Endothelial cell (in vitro differentiated cells): Measurements from ENCODE around the gene COL26A1. TPM values are rescaled to one million over a fixed set of nuclear protein-coding genes. Genes with fewer than 3 reads are reported as not detected.
A peak's percentile ranks its signal among the peaks of the same experiment; 100 is the strongest.

Experiments used
- DNase-seq: peaks from one replicate; pipeline ENCODE4 v3.0.0; 2021; ENCODE audit warnings: low spot score
- H3K27ac Mint-ChIP-seq: one replicate; pipeline ENCODE4 v1.8.0; 2021; ENCODE audit warnings: mixed read lengths, inconsistent platforms; ENCODE audit not compliant: unreplicated experiment
- H3K27me3 Mint-ChIP-seq: one replicate; pipeline ENCODE4 v1.8.0; 2021; ENCODE audit warnings: mild to moderate bottlenecking, moderate library complexity, mixed read lengths, inconsistent platforms; ENCODE audit not compliant: unreplicated experiment
- H3K36me3 Mint-ChIP-seq: one replicate; pipeline ENCODE4 v1.8.0; 2021; ENCODE audit warnings: mild to moderate bottlenecking, low read depth, mixed read lengths, inconsistent platforms; ENCODE audit not compliant: unreplicated experiment
- H3K4me1 Mint-ChIP-seq: one replicate; pipeline ENCODE4 v1.8.0; 2021; ENCODE audit warnings: mild to moderate bottlenecking, mixed read lengths, inconsistent platforms; ENCODE audit not compliant: unreplicated experiment
- H3K4me3 Mint-ChIP-seq: one replicate; pipeline ENCODE4 v1.8.0; 2021; ENCODE audit warnings: mild to moderate bottlenecking, mixed read lengths, inconsistent platforms; ENCODE audit not compliant: unreplicated experiment
- H3K9me3 Mint-ChIP-seq: one replicate; pipeline ENCODE4 v1.8.0; 2021; ENCODE audit warnings: mixed read lengths, inconsistent platforms; ENCODE audit not compliant: unreplicated experiment
- CTCF ChIP-seq: fragments of 200-600 bp; sonication (generic); IDR thresholded peaks from one replicate; pipeline ENCODE4 v1.5.0; 2021; ENCODE audit warnings: antibody characterized with exemption; ENCODE audit not compliant: unreplicated experiment
- total RNA-seq: library from RNA; stranded (reverse); fragmentation: NEBNext Ultra II Directional; extraction: Animal tissue kit (Norgen Biotek cat#: 25700); gene quantifications from one replicate; pipeline ENCODE4 v1.2.1, GENCODE V29; 2021; ENCODE audit not compliant: unreplicated experiment

COL26A1 gene
- total RNA-seq, 1 donor from 2014 or later: 6.1 TPM

DNA sequence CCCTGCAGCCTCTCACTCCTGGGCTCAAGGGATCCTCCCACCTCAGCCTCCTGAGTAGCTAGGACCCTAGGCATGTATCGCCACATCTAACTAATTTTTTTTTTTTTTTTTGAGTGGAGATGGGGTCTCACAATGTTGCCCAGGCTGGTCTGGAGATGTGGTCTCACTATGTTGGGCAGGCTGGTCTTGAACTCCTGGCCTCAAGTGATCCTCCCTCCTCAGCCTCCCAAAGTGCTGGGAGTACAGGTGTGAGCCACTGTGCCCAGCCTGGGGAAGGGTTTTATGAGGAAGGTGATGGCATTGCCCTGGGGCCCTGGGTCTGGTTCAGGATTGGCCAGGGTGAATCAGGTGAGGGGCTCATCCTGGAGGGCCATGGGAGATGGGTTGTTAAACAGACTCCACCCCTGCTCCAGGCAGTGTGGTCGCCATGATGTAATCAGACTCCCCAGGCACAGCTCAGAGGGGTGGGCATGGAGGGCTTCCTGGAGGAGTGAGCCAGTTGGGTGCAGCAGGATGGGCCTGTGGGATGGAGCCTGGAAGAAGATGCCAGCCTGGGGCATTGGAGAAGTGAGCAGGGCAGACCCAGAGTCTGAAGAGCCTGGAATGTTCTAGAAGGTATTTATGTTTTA, 183.7 kb downstream of the COL26A1 start:
- no peak overlapping the region for H3K27ac Mint-ChIP-seq
- H3K4me1 Mint-ChIP-seq: no peaks in the 10 kb centered on the region
- DNase-seq: no peak
- H3K36me3 Mint-ChIP-seq: no peaks in the 10 kb centered on the region
- H3K27me3 Mint-ChIP-seq: peaks cover 1% of the 10 kb centered on the region
- H3K4me3 Mint-ChIP-seq: no peak overlapping the region
- TF ChIP-seq CTCF: no peak
- H3K9me3 Mint-ChIP-seq: no peaks in the 10 kb centered on the region

GRCh38 chr7:101547022-101547915, 184.6 kb downstream of the COL26A1 start:
- H3K4me1 Mint-ChIP-seq: no peaks in the 10 kb centered on the region
- H3K27ac Mint-ChIP-seq: peak overlapping the region; percentile 3
- H3K4me3 Mint-ChIP-seq: no peak overlapping the region
- TF ChIP-seq CTCF: no peak
- no peaks in the 10 kb centered on the region for H3K9me3 Mint-ChIP-seq
- no peak for DNase-seq
- H3K36me3 Mint-ChIP-seq: no peaks in the 10 kb centered on the region
- peaks cover 1% of the 10 kb centered on the region for H3K27me3 Mint-ChIP-seq

- H3K4me3 Mint-ChIP-seq: no peak overlapping the region
- no peaks in the 10 kb centered on the region for H3K9me3 Mint-ChIP-seq
- no peak for TF ChIP-seq CTCF
- H3K27ac Mint-ChIP-seq: peak overlapping the region; percentile 3
- peaks cover 1% of the 10 kb centered on the region for H3K27me3 Mint-ChIP-seq
- no peaks in the 10 kb centered on the region for H3K4me1 Mint-ChIP-seq
- no peaks in the 10 kb centered on the region for H3K36me3 Mint-ChIP-seq
- DNase-seq: no peak
These were observed 185.4 kb downstream of the COL26A1 start for GRCh38 chr7:101547916-101548661.

GRCh38 chr7:101549734-101550133, 187.1 kb downstream of the COL26A1 start:
- H3K4me3 Mint-ChIP-seq: no peak overlapping the region
- no peak overlapping the region for H3K27ac Mint-ChIP-seq
- no peaks in the 10 kb centered on the region for H3K9me3 Mint-ChIP-seq
- H3K36me3 Mint-ChIP-seq: no peaks in the 10 kb centered on the region
- no peaks in the 10 kb centered on the region for H3K4me1 Mint-ChIP-seq
- no peak for DNase-seq
- no peak for TF ChIP-seq CTCF
- peaks cover 4% of the 10 kb centered on the region for H3K27me3 Mint-ChIP-seq
